Smooth muscle cell (in vitro differentiated cells): ENCODE measurements around the gene CFAP157. TPM values are rescaled to one million over a fixed set of nuclear protein-coding genes. Genes with fewer than 3 reads are reported as not detected.

Source experiments
- DNase-seq: peaks from one replicate; lab custom pipeline; 2025; ENCODE audit not compliant: unreplicated experiment; lab: John Stamatoyannopoulos, UW
- H2AFZ ChIP-seq: fragments of 200-600 bp; sonication (generic); 2 replicates; pipeline ENCODE4 v1.6.0; 2016; ENCODE audit warnings: antibody characterized with exemption, low read depth, mild to moderate bottlenecking
- H3F3A ChIP-seq: fragments of 200-600 bp; sonication (generic); 2 replicates; pipeline ENCODE4 v1.6.0; 2017; ENCODE audit warnings: antibody characterized with exemption, low read depth
- H3K27ac ChIP-seq: fragments of 200-600 bp; sonication (generic); 2 replicates; pipeline ENCODE4 v1.5.1; 2016; ENCODE audit warnings: low read depth, mild to moderate bottlenecking
- H3K27me3 ChIP-seq: fragments of 200-600 bp; sonication (generic); 2 replicates; pipeline ENCODE4 v1.6.1; 2016; ENCODE audit warnings: low read depth, mild to moderate bottlenecking
- H3K36me3 ChIP-seq: fragments of 200-600 bp; sonication (generic); 2 replicates; pipeline ENCODE4 v1.5.1; 2016; ENCODE audit warnings: low read depth
- H3K4me1 ChIP-seq: fragments of 200-600 bp; sonication (generic); 2 replicates; pipeline ENCODE4 v1.5.1; 2016; ENCODE audit warnings: low read depth
- H3K4me2 ChIP-seq: fragments of 200-600 bp; sonication (generic); 2 replicates; pipeline ENCODE4 v1.6.0; 2016; ENCODE audit warnings: mild to moderate bottlenecking
- H3K4me3 ChIP-seq: fragments of 200-600 bp; sonication (generic); 2 replicates; pipeline ENCODE4 v1.5.1; 2016; ENCODE audit warnings: mild to moderate bottlenecking
- H3K79me2 ChIP-seq: fragments of 200-600 bp; sonication (generic); 2 replicates; pipeline ENCODE4 v1.6.0; 2016; ENCODE audit warnings: low read depth, mild to moderate bottlenecking
- H3K9ac ChIP-seq: fragments of 200-600 bp; sonication (generic); 2 replicates; pipeline ENCODE4 v1.6.0; 2016; ENCODE audit warnings: low read depth
- H3K9me3 ChIP-seq: fragments of 200-600 bp; sonication (generic); replicated peaks from 2 replicates; pipeline ENCODE4 v1.5.1; 2016; ENCODE audit warnings: low read depth
- H4K20me1 ChIP-seq: fragments of 200-600 bp; sonication (generic); 2 replicates; pipeline ENCODE4 v1.6.0; 2016; ENCODE audit warnings: low read depth
- CTCF ChIP-seq: fragments of 200-600 bp; sonication (generic); IDR thresholded peaks from 2 replicates; pipeline ENCODE4 v1.5.1; 2017; ENCODE audit warnings: borderline replicate concordance, mild to moderate bottlenecking, antibody characterized with exemption; ENCODE audit not compliant: insufficient read depth, poor library complexity, severe bottlenecking
- WGBS: methylation state at CpG from one replicate; pipeline ENCODE4 v1.1.7; 2016; ENCODE audit warnings: low lambda C conversion rate; 5-methylcytosine and 5-hydroxymethylcytosine counted together
- polyA plus RNA-seq: library from polyadenylated mRNA; unstranded; fragments of >200 nt; fragmentation: Nextera tagmentation; extraction: Ambion mirVana; gene quantifications from 2 replicates; pipeline ENCODE4 v1.2.1, GENCODE V29; 2016
- total RNA-seq: library from RNA; depleted of rRNA; stranded (reverse); fragments of >200 nt; gene quantifications from 2 replicates; pipeline ENCODE4 v1.2.3, GENCODE V29; 2014

CFAP157 gene
- total and polyA plus RNA-seq, 2 experiments from 2014 or later: 0.33 TPM; not detected in 1

GRCh38 chr9:127712371-127712770 is 5.6 kb downstream of the CFAP157 start:
- H3K79me2 ChIP-seq: no peaks in the 10 kb centered on the region
- 85% methylated on average over 11 of the region's 11 CpGs for WGBS

GRCh38 chr9:127712867-127713266 is 6.1 kb downstream of the CFAP157 start:
- Histone ChIP-seq H4K20me1 (no peaks in the 10 kb centered on the region), H3K9ac (no peak overlapping the region), H3K4me2 (no peak overlapping the region), H2AFZ (no peak overlapping the region), H3K4me3 (no peak overlapping the region), H3K9me3 (no peaks in the 10 kb centered on the region), H3F3A (no peaks in the 10 kb centered on the region), H3K27ac (no peak overlapping the region), H3K27me3 (no peaks in the 10 kb centered on the region), H3K36me3 (no peaks in the 10 kb centered on the region), H3K79me2 (no peaks in the 10 kb centered on the region), H3K4me1 (peaks cover 11% of the 10 kb centered on the region)
- DNase-seq: no peak
- WGBS: 98% methylated on average over 10 of the region's 10 CpGs
- no peak for TF ChIP-seq CTCF

More at GRCh38 chr9:127712371-127712770, 5.6 kb downstream of the CFAP157 start:
- H3K36me3 ChIP-seq: no peaks in the 10 kb centered on the region
- no peak for TF ChIP-seq CTCF
- no peak for DNase-seq
- H3K9me3 ChIP-seq: no peaks in the 10 kb centered on the region
- no peaks in the 10 kb centered on the region for H4K20me1 ChIP-seq
- no peak overlapping the region for H3K27ac ChIP-seq
- no peak overlapping the region for H3K9ac ChIP-seq
- no peak overlapping the region for H2AFZ ChIP-seq
- peaks cover 11% of the 10 kb centered on the region for H3K4me1 ChIP-seq
- no peak overlapping the region for H3K4me2 ChIP-seq
- no peaks in the 10 kb centered on the region for H3K27me3 ChIP-seq
- no peaks in the 10 kb centered on the region for H3F3A ChIP-seq
- no peak overlapping the region for H3K4me3 ChIP-seq

- H3K9ac ChIP-seq: no peak overlapping the region
- no peaks in the 10 kb centered on the region for H3K27me3 ChIP-seq
- H2AFZ ChIP-seq: no peak overlapping the region
- H3K4me3 ChIP-seq: peak overlapping the region; percentile 71
- no peaks in the 10 kb centered on the region for H3K36me3 ChIP-seq
- no peak for TF ChIP-seq CTCF
- no peak for DNase-seq
- peaks cover 11% of the 10 kb centered on the region for H3K4me1 ChIP-seq
- H3K79me2 ChIP-seq: no peaks in the 10 kb centered on the region
- H3K9me3 ChIP-seq: no peaks in the 10 kb centered on the region
- WGBS: 86% methylated on average over 19 of the region's 19 CpGs
- H4K20me1 ChIP-seq: no peaks in the 10 kb centered on the region
- H3F3A ChIP-seq: no peaks in the 10 kb centered on the region
- no peak overlapping the region for H3K27ac ChIP-seq
- peak overlapping the region; percentile 100 for H3K4me2 ChIP-seq
These were observed 7.4 kb downstream of the CFAP157 start for GRCh38 chr9:127714020-127714750.
